Astrocyte (in vitro differentiated cells and primary cell): ENCODE data around the gene CMBL. TPM values are rescaled to one million over a fixed set of nuclear protein-coding genes. Genes with fewer than 3 reads are reported as not detected.

Experiments used
- DNase-seq: peaks from one replicate; pipeline ENCODE4 v3.0.0-alpha.2; 2010; ENCODE audit warnings: low read depth
- FAIRE-seq: peaks from 2 replicates; lab custom pipeline; 2011; peaks lifted over from hg19 to GRCh38; lab: Jason Lieb, UNC
- H2AFZ ChIP-seq: 2 replicates; pipeline ENCODE4 v1.6.0; 2012; ENCODE audit warnings: low read depth, low read length, inconsistent platforms
- H3K27ac ChIP-seq: 2 replicates; pipeline ENCODE4 v1.5.1; 2011; ENCODE audit warnings: low read depth, low read length, inconsistent platforms
- H3K27me3 ChIP-seq: 2 replicates; pipeline ENCODE4 v1.6.0; 2011; ENCODE audit warnings: low read length, inconsistent platforms; ENCODE audit not compliant: insufficient read depth
- H3K36me3 ChIP-seq: 2 replicates; pipeline ENCODE4 v1.5.1; 2011; ENCODE audit warnings: low read length, inconsistent platforms; ENCODE audit not compliant: insufficient read depth
- H3K4me1 ChIP-seq: 2 replicates; pipeline ENCODE4 v1.5.1; 2011; ENCODE audit warnings: low read length, inconsistent platforms; ENCODE audit not compliant: insufficient read depth
- H3K4me2 ChIP-seq: 2 replicates; pipeline ENCODE4 v1.6.0; 2012; ENCODE audit warnings: low read length, inconsistent platforms
- H3K4me3 ChIP-seq: 2 replicates; pipeline ENCODE4 v1.5.1; 2011; ENCODE audit warnings: low read depth, mild to moderate bottlenecking, low read length, inconsistent platforms; ENCODE audit not compliant: insufficient read depth
- H3K79me2 ChIP-seq: 2 replicates; pipeline ENCODE4 v1.6.0; 2012; ENCODE audit warnings: mild to moderate bottlenecking, low read length, inconsistent platforms; ENCODE audit not compliant: insufficient read depth
- H3K9ac ChIP-seq: 2 replicates; pipeline ENCODE4 v1.6.0; 2012; ENCODE audit warnings: mild to moderate bottlenecking, low read length, inconsistent platforms
- H3K9me3 ChIP-seq: 2 replicates; pipeline ENCODE4 v1.5.1; 2012; ENCODE audit warnings: low read depth, mild to moderate bottlenecking, low read length, inconsistent platforms; ENCODE audit not compliant: insufficient read depth
- H4K20me1 ChIP-seq: 2 replicates; pipeline ENCODE4 v1.6.0; 2012; ENCODE audit warnings: low read length, inconsistent platforms; ENCODE audit not compliant: insufficient read depth
- H3K27ac Mint-ChIP-seq: one replicate; pipeline ENCODE4 v1.8.0; 2021; ENCODE audit warnings: mild to moderate bottlenecking, mixed read lengths; ENCODE audit not compliant: unreplicated experiment
- H3K27me3 Mint-ChIP-seq: one replicate; pipeline ENCODE4 v1.8.0; 2021; ENCODE audit warnings: low read depth, mixed read lengths; ENCODE audit not compliant: unreplicated experiment
- H3K36me3 Mint-ChIP-seq: one replicate; pipeline ENCODE4 v1.8.0; 2021; ENCODE audit warnings: low read depth, mixed read lengths; ENCODE audit not compliant: unreplicated experiment
- H3K4me1 Mint-ChIP-seq: one replicate; pipeline ENCODE4 v1.8.0; 2021; ENCODE audit warnings: low read depth, mixed read lengths; ENCODE audit not compliant: unreplicated experiment
- H3K4me3 Mint-ChIP-seq: one replicate; pipeline ENCODE4 v1.8.0; 2021; ENCODE audit warnings: mild to moderate bottlenecking, moderate library complexity, mixed read lengths; ENCODE audit not compliant: unreplicated experiment
- H3K9me3 Mint-ChIP-seq: one replicate; pipeline ENCODE4 v1.8.0; 2021; ENCODE audit warnings: mild to moderate bottlenecking, mixed read lengths; ENCODE audit not compliant: unreplicated experiment
- EZH2 ChIP-seq: IDR thresholded peaks from 2 replicates; pipeline ENCODE4 v1.6.1; 2012; ENCODE audit warnings: mild to moderate bottlenecking, low read length, inconsistent platforms; ENCODE audit not compliant: insufficient read depth
- total RNA-seq: library from RNA; stranded (reverse); gene quantifications from 2 replicates; pipeline ENCODE4 v1.2.1, GENCODE V29; 2021
- TF ChIP-seq, protein P1 (sequence below): IDR thresholded peaks from 2 replicates; pipeline ENCODE4 v1.5.1; 2011; ENCODE audit warnings: low read depth, mild to moderate bottlenecking, inconsistent platforms, low read length, moderate library complexity; ENCODE audit not compliant: insufficient read depth

CMBL gene
- total RNA-seq, 1 donor from 2014 or later: 39.7 TPM

GRCh38 chr5:10330511-10331230 lies 23.0 kb upstream of the CMBL start:
- Histone ChIP-seq H4K20me1 (no peaks in the 10 kb centered on the region), H3K27me3 (no peaks in the 10 kb centered on the region), H3K27ac (no peak overlapping the region), H3K36me3 (no peaks in the 10 kb centered on the region), H3K79me2 (no peaks in the 10 kb centered on the region), H2AFZ (no peak overlapping the region), H3K9ac (no peak overlapping the region), H3K4me1 (peaks cover 27% of the 10 kb centered on the region), H3K9me3 (no peaks in the 10 kb centered on the region), H3K4me2 (peak overlapping the region; percentile 36), H3K4me3 (no peak overlapping the region)
- no peak for DNase-seq
- Mint-ChIP-seq H3K36me3 (no peaks in the 10 kb centered on the region), H3K4me1 (peaks cover 2% of the 10 kb centered on the region), H3K27me3 (peaks cover 46% of the 10 kb centered on the region), H3K9me3 (no peaks in the 10 kb centered on the region), H3K4me3 (no peak overlapping the region), H3K27ac (no peak overlapping the region)
- no peak for TF ChIP-seq EZH2
- TF ChIP-seq, protein P1, sequence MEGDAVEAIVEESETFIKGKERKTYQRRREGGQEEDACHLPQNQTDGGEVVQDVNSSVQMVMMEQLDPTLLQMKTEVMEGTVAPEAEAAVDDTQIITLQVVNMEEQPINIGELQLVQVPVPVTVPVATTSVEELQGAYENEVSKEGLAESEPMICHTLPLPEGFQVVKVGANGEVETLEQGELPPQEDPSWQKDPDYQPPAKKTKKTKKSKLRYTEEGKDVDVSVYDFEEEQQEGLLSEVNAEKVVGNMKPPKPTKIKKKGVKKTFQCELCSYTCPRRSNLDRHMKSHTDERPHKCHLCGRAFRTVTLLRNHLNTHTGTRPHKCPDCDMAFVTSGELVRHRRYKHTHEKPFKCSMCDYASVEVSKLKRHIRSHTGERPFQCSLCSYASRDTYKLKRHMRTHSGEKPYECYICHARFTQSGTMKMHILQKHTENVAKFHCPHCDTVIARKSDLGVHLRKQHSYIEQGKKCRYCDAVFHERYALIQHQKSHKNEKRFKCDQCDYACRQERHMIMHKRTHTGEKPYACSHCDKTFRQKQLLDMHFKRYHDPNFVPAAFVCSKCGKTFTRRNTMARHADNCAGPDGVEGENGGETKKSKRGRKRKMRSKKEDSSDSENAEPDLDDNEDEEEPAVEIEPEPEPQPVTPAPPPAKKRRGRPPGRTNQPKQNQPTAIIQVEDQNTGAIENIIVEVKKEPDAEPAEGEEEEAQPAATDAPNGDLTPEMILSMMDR: no peak
- no peak for FAIRE-seq

DNA sequence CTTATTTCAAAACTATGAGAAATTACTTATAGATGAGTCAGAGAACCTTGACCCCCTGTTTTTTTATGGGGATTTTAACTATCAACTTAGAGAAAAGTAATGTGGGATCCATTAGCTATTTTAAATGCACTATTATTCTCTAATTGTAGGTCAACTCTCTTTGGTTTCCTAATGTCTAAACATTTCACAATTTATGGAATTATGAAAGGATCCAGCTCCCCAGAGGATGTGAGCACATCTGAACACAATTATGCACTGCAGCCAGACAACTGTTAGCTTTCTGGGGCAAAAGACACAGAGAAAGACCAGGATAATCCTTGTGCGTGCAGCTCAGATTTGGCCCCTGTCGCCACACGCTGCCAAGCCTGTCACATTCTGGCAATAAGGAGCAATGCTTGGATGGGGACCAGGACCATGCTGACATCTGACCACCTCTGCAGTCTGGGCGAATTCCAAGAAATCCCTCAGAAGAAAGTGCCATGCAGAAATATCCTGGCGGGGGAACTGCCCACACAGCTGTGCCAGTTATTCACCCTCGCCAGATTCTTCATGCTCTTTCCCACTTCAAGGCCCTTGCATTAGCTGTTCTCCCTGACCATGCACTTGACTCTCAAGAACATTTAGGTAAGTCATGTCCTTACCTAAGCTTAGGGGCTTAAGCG lies 22.2 kb upstream of the CMBL start:
- DNase-seq: peak; percentile 37

More for the DNA sequence above, 22.2 kb upstream of the CMBL start:
- Mint-ChIP-seq H3K27me3 (peaks cover 40% of the 10 kb centered on the region), H3K36me3 (no peaks in the 10 kb centered on the region), H3K4me1 (peaks cover 2% of the 10 kb centered on the region), H3K4me3 (no peak overlapping the region), H3K27ac (no peak overlapping the region), H3K9me3 (no peaks in the 10 kb centered on the region)
- H2AFZ ChIP-seq: no peak overlapping the region
- H3K9ac ChIP-seq: no peak overlapping the region
- H4K20me1 ChIP-seq: no peaks in the 10 kb centered on the region
- H3K4me1 ChIP-seq: peaks cover 27% of the 10 kb centered on the region
- no peaks in the 10 kb centered on the region for H3K36me3 ChIP-seq
- H3K4me3 ChIP-seq: no peak overlapping the region
- no peak overlapping the region for H3K27ac ChIP-seq
- H3K27me3 ChIP-seq: no peaks in the 10 kb centered on the region
- H3K79me2 ChIP-seq: no peaks in the 10 kb centered on the region
- no peaks in the 10 kb centered on the region for H3K9me3 ChIP-seq
- no peak for FAIRE-seq
- H3K4me2 ChIP-seq: peak overlapping the region; percentile 36
- TF ChIP-seq, protein P1: no peak
- TF ChIP-seq EZH2: no peak
